Stimulated activated CD8-positive, alpha-beta memory T cell treated with anti-CD3 and anti-CD28 coated beads, Interleukin-7, amount 100 ng/mL, for 4 hours (primary cell): ENCODE measurements around the gene KSR1.

Experiments used
- DNase-seq, 2 donors: peaks; one replicate each; pipeline ENCODE4 v3.0.0-alpha.2; 2020; ENCODE audit warnings: low read depth in 2 of 2

KSR1 gene

DNA sequence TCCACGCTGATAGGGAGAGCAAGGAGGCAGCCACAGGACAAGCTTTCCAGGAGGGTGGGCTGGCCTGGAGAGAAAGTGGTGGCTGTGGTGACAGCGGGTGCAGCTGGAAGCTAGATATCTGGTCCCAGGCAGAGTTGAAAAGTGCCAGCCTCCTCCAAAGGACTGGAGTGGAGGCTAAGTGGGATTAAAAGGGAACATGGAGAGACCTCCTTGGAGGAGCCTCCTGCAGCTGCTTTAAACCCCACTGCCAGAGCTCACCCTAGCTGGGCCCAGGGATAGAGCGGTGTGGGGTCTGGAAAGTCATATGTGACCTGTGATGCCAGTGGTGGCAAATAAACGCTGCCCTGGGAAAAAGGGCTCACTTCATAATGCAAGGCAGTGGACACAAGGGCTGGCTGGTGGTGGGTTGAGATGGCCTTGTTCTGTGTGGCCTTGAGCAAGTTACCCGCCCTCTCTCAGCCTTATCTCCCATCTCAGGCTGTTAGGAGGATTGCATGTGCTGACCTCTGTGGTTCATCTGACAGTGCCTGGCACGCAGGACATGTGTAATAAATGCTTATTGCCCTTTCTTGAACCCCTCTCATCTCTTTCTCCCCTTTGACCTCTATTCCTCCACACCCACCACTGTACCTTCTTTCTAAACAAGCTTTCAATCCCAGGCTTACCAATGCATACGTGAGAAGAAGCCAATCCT lies 113.8 kb downstream of the KSR1 start:
- DNase-seq = no peak

GRCh38 chr17:27570578-27570914 lies 114.3 kb downstream of the KSR1 start:
- no peak for DNase-seq

- no peak for DNase-seq
These were observed 115.5 kb downstream of the KSR1 start for GRCh38 chr17:27571563-27572352.

DNA sequence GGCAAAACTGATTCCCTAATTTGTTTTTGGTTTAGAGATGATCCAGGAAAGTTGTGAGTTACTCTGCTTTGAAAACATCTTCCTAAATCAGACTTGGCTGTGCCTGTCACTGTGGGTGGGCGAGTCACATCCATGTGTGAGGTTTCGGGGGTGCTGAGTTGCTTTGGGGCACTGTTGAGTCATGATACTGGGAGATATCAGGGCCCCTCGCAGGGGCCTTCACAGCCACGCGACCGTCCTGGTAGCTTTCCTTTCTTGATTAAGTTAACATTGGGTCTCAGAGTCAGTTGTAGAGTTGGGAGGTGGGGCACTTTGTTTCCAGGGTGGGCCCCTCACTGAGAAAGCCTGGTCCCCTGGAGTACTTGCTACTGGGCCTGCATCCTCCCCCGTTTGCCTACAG lies 116.4 kb downstream of the KSR1 start:
- peak in 1 of 2 donors; percentile 30 for DNase-seq

DNA sequence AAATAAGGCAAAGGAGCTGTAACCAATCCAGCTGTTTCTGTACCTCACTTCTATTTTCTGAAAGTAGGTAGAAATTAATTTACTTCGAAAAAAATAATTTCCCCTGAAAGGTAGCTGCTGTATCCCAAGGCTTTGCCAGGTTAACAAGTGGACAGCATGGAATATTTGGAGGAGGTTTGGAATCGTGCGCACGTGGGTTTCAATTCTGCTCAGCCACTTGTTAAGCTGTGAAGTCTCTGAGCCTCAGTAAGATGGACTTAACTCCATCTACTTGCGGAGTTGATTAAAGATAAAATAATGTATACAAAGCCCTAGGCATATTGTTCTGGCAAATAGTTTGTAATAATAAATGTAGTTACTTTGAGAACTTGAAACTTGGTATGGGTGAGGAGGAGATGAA lies 117.3 kb downstream of the KSR1 start:
- DNase-seq = no peak

DNA sequence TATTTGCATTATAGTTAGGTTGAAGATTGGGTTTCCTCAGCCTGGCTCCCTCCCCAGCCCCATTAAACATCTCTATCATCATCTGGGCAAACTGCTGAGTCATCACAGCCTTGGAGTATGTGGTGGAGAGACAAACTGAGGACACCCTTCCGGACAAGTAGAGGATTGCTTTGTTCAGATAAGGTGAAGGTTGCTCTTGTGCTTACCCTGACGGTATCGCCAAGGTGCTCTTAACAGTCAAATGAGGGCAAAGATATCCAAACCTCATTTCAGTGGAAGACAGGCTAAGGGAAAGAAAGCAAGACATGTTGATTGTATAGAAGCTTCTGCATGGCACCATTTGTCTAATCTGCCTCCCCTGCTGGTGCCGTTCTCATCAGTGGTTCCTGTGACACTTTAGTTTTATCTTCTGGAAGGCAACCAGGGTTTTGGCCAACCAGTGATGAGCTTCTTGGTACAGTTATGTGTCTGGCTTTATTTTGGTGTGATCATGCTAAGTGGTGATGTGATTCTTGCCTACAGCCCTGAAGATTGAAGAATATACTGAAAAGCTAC lies 117.8 kb downstream of the KSR1 start:
- DNase-seq = no peak

- no peak for DNase-seq
These were observed 119.1 kb downstream of the KSR1 start for GRCh38 chr17:27575096-27575911.

- no peak for DNase-seq
These were observed 119.6 kb downstream of the KSR1 start for GRCh38 chr17:27575912-27576252.

DNA sequence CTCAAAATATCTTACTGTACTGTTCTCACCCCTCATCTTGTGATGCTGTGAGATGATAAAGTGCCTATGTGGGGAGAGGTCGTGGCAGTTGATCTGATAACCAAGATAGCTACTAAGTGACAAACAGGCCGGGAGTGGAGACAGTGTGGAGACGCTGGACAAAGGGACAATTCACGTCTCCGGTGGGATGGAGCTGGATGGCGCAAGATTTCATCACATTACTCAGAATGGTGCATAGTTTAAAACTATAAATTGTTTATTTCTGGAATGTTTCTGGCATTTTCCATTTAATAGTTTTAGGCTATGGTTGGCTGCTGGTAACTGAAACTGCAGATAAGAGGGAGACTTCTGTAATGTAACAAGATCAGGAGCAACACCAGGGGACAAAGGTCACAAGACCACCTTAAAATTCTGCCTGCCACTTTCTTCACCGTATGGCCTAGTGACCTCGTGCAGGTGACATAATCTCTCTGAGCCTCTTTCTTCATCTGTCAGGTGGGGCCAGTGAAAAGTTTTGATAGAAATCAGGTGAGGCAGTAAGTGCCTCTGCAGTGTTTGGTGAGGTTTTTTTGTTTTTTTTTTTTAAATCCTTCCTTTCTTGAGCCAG lies 120.3 kb downstream of the KSR1 start:
- no peak for DNase-seq

DNA sequence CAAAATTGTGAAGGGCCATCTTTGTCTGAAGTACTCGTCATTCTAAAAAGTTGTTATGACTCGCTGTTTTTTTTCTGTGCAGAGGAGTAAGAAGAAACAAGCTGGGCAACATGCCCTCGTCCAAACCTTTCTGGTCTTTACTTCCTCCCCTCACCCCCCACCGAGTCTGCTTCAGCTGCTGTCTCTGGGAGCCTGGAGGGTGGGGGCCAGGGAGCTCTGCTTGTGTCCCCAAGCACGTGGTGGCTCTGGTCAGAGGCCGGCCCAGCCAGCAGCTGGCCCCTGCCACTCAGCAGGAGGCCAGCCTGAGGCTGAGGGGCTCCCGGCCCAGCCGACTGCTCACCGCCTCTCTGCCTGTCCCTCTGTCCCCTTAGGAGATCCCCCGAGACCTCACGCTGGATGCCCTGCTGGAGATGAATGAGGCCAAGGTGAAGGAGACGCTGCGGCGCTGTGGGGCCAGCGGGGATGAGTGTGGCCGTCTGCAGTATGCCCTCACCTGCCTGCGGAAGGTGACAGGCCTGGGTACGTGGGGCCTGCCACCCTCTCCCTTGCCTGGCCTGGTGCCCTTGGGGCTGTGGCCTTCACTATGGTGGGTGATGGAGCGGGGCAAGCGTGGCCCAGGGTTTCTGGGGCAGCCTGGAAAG lies 121.0 kb downstream of the KSR1 start:
- DNase-seq = no peak

- DNase-seq = no peak
These were observed 121.9 kb downstream of the KSR1 start for GRCh38 chr17:27577884-27578717.

GRCh38 chr17:27578718-27579085 lies 122.5 kb downstream of the KSR1 start:
- DNase-seq = peak in 1 of 2 donors; percentile 16

DNA sequence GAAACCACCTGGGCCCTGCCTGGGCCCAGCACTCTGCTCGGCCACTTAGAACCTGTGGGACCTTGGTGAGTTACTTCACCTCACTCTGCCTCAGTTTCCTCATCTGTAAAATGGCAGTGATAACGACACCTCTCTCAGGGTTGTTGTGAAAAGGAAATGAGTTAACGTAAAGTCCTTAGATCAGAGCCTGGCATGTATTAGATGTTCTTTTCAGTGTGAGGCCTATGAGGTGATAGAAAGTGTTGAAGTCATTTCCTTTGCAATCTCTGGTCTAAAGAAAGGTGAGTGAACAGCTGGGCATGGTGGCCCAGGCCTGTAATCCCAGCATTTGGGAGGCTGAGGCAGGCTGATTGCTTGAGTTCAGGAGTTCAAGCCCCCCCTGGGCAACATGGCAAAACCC lies 123.1 kb downstream of the KSR1 start:
- DNase-seq = no peak

DNA sequence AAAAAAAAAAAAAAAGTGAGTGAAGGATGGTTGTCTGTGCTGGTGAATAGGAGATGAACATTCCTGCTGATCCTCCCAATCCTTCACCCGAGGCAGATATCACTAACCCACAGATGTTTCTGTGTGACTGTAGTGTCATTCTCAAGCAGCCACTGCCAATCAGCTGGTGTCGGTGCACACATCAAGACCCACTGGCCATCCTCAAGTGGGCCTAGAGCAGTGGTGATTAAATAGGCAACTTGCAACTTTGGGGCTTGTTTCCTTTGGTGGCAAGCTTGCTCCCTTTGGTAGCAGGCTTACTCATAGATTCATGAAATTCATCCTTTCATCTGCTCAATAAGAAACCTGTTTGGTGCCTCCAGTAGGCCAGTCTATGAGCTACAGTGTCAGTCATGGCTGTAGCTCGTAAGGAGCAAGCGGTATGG lies 123.7 kb downstream of the KSR1 start:
- no peak for DNase-seq

DNA sequence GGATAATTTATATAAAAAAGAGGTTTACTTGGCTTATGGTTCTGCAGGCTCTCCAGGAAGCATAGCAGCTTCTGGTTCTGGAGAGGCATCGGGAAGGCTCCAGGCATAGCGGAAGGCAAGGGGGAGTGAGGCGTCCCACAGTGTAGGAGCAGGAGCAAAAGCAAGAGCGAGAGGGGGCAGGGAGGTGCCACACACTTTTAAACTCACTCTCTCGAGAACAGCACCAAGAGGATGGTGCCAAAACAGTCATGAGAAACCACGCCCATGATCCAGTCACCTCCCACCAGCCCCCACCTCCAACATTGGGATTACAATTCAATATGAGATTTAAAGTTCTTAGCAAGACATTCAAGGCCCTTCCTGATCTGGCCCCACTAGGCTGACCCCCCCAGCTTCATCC lies 124.8 kb downstream of the KSR1 start:
- no peak for DNase-seq

GRCh38 chr17:27582696-27583095 lies 126.4 kb downstream of the KSR1 start:
- DNase-seq = no peak

DNA sequence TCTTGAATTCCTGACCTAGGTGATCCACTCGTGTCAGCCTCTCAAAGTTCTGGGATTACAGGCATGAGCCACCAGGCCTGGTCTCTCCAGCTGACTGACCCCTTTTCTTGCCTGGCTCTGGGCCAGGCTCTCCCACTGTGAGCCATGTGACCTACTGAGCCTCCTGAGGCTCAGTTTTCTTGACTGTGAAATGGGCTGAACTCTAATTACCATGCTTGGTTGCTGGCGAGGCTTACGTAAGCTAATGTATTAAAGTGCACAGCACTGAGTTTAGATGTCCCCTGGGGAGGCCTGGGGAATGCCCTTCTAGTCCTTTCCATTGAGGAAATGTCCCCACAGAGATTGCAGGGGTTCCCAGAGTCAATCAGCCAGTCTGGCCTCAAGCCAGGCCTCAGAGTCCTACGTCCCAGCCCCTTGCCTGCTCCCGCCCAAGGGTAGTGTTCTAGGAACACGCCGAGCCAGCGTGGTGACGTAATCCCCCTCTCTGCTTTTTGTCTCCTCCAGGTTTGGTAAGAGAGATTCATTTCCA lies 129.0 kb downstream of the KSR1 start:
- no peak for DNase-seq

DNA sequence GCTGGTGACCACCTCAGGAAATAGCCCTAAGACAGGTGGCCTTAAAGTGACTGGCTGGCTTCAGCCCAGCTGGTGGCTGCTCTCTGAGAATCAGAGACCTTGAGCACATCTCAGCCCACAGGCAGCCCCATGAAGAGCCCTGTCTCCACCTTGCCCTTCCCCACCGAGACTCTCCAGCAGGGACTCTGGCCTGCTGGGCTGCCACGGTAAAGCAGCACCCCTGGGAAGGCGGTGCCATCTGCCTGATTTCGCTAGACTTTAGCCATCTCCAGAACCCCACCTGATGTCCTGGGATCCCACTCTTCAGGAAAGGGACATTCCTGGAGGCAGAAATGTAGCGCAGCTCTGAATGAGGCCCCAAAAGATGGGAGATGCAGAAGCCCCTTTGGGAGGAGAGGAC lies 129.5 kb downstream of the KSR1 start:
- no peak for DNase-seq

DNA sequence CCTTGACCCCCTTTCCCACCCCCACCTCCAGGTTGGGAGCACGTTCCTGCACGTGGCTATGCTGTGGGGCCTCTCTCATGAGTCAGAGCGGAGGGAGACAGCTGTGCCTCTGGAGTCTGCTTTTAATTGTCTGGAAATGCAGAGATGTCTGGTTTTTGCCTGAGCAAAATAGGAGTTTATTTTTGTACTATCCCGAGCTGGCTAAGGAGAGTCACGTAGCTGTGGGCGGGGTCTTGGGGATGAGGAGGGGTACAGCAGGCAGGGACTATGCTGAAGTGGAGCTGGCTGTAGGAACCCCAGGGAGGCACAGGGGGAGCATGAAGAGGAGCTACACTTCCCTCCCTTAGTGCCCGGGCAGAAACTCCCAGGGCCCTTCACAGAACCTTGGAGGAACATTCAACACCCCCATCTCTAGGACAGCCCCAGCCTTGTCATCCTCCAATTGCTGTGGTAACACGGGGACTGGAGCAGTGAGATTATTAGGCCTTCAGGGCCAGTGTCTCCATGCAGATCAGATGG lies 130.0 kb downstream of the KSR1 start:
- DNase-seq = no peak

GRCh38 chr17:27588354-27588753 lies 132.1 kb downstream of the KSR1 start:
- DNase-seq = no peak
